Gastrocnemius medialis (tissue), 4 donors: ENCODE measurements around the gene CACTIN. TPM values are rescaled to one million over a fixed set of nuclear protein-coding genes. Genes with fewer than 3 reads are reported as not detected.

ENCODE experiments used
- ATAC-seq, 2 donors: fragments of 150-250 bp; one replicate each; pipeline ENCODE4 v1.9.1; 2016
- DNase-seq, 2 donors: peaks; one replicate each; pipeline ENCODE4 v3.0.0-alpha.2; 2019
- H3K27ac ChIP-seq, 4 donors: fragments of 200-600 bp; sonication (generic); 1 replicate in 1 of 4; 2 replicates in 3 of 4; pipeline ENCODE4 v1.5.1; 2016 to 2018; ENCODE audit warnings: mild to moderate bottlenecking in 2 of 4, moderate library complexity in 1 of 4
- H3K27me3 ChIP-seq, 3 donors: fragments of 200-600 bp; sonication (generic) in 2 of 3; 1 replicate in 1 of 3; 2 replicates in 2 of 3; pipeline versions ENCODE4 v1.5.1 to v1.6.0; 2016 to 2019; ENCODE audit warnings: mild to moderate bottlenecking in 1 of 3, moderate library complexity in 1 of 3
- H3K36me3 ChIP-seq, 2 donors: fragments of 200-600 bp; sonication (generic) in 1 of 2; one replicate each; pipeline ENCODE4 v1.5.1; 2017 to 2018
- H3K4me1 ChIP-seq, 2 donors: fragments of 200-600 bp; sonication (generic) in 1 of 2; one replicate each; pipeline ENCODE4 v1.5.1; 2016 to 2017; ENCODE audit warnings: mild to moderate bottlenecking in 2 of 2
- H3K4me3 ChIP-seq, 4 donors: fragments of 200-600 bp; sonication (generic) in 3 of 4; 1 replicate in 1 of 4; 2 replicates in 3 of 4; pipeline ENCODE4 v1.5.1; 2016 to 2019; ENCODE audit warnings: mild to moderate bottlenecking in 2 of 4
- H3K9me3 ChIP-seq, 3 donors: fragments of 200-600 bp; sonication (generic) in 2 of 3; 1 replicate in 1 of 3; 2 replicates in 2 of 3; pipeline ENCODE4 v1.5.1; 2016 to 2019
- CTCF ChIP-seq, 5 experiments: fragments of 450-650 bp in 3 of 5; fragments of 200-600 bp in 2 of 5; sonication (generic) in 2 of 5; IDR thresholded peaks in 4 of 5; conservative IDR thresholded peaks in 1 of 5; 1 replicate in 4 of 5; 2 replicates in 1 of 5; pipeline ENCODE4 v1.5.1; 2016 to 2019; ENCODE audit warnings: antibody characterized with exemption in 5 of 5, mild to moderate bottlenecking in 3 of 5, moderate library complexity in 3 of 5
- POLR2A ChIP-seq, 2 donors: fragments of 450-650 bp; IDR thresholded peaks; one replicate each; pipeline ENCODE4 v1.6.1; 2017; ENCODE audit warnings: antibody characterized with exemption in 2 of 2, mild to moderate bottlenecking in 2 of 2, moderate library complexity in 2 of 2
- in situ Hi-C, 4 donors: fragments of 200-750 bp; cut with MboI; loops; one replicate each; pipeline versions ENCODE4 v1.15.0 to v1.8.0; 2017; ENCODE audit warnings: low sequenced_read_pairs in 4 of 4
- intact Hi-C: fragments of 100-400 bp; cut with DNase I; formaldehyde crosslinking; loops from one replicate; pipeline ENCODE4 v1.15.1; 2023; ENCODE audit warnings: low total_unique reads
- total RNA-seq, 4 donors: library from RNA; depleted of rRNA; stranded (reverse); fragments of >200 nt; gene quantifications; one replicate each; pipeline versions ENCODE4 v1.1.0 to v1.2.3, GENCODE V29; 2016

Gene CACTIN
- total RNA-seq, 4 donors from 2014 or later, result 19.5 to 28.4 (median 27.4) TPM

GRCh38 chr19:3613818-3614661, 12.6 kb downstream of the CACTIN start:
- Histone ChIP-seq H3K9me3 (no peaks in the 10 kb centered on the region), H3K4me1 (peaks cover 2 to 6% of the 10 kb centered on the region in 2 donors), H3K4me3 (no peak overlapping the region), H3K27ac (no peak overlapping the region), H3K36me3 (peaks cover 3 to 40% of the 10 kb centered on the region in 2 donors), H3K27me3 (no peaks in the 10 kb centered on the region)
- in situ Hi-C loops (no loop called here), intact Hi-C loops (no loop called here)
- DNase-seq, result no peak
- TF ChIP-seq CTCF (IDR thresholded peaks at IDR 0.05 in 4 of 5, conservative IDR thresholded peaks at IDR 0.05 in 1 of 5) (no peak), POLR2A (IDR thresholded peaks at IDR 0.05) (no peak)
- ATAC-seq, result no peak

DNA sequence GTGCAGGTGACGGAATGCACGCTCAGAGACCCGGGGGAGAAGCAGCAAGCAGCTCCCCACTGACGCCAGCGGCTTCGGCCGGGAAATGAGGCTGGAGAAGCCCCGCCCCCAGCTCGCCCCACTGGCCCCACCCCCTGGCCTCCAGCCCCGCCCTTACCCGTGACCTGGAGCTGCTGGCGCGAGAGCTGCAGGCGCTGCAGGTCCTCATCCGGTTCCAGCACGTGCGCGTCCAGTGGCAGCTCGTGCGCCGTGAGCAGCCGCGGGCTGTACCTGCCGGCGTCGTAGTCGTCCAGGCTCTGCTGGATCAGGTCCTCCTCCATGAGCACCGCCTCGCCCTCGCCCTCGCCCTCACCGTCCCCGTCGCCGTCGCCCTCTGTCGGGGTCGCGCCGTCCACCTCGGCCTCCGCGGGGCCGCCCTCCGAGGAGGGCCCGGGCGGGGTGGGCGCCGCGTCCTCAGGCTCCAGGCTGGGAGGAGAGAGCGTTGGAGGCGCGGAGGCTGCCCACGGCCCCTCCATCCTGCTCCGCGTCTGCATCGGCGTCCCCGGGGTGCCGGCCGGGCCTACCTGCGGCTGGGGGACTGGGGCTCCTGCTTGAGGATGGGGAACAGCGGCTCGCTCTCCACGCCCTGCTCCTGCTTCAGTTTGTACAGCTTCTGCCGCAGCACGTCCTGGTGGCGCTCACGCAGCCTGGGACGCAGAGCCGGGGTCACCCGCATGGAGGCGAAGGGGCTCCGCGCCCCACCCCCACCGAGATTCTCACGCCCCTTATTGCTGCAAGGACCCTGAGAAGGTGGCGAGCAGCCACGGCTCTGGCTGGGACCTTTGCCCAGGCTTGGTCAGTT, 13.5 kb downstream of the CACTIN start:
- in situ Hi-C loops, result no loop called here
- intact Hi-C loops, result no loop called here
- ATAC-seq (no peak), DNase-seq (no peak)
- Histone ChIP-seq H3K36me3 (peaks cover 3 to 40% of the 10 kb centered on the region in 2 donors), H3K4me3 (no peak overlapping the region), H3K27me3 (no peaks in the 10 kb centered on the region), H3K27ac (no peak overlapping the region), H3K9me3 (no peaks in the 10 kb centered on the region), H3K4me1 (peaks cover 6 to 10% of the 10 kb centered on the region in 2 donors)
- no peak for TF ChIP-seq CTCF (IDR thresholded peaks at IDR 0.05 in 4 of 5, conservative IDR thresholded peaks at IDR 0.05 in 1 of 5)
- TF ChIP-seq POLR2A (IDR thresholded peaks at IDR 0.05), result no peak

- Histone ChIP-seq H3K4me3 (no peak overlapping the region), H3K4me1 (peaks cover 6 to 9% of the 10 kb centered on the region in 2 donors), H3K9me3 (no peaks in the 10 kb centered on the region), H3K27me3 (no peaks in the 10 kb centered on the region), H3K36me3 (peaks cover 3 to 38% of the 10 kb centered on the region in 2 donors), H3K27ac (no peak overlapping the region)
- ATAC-seq, result no peak
- intact Hi-C loops, result no loop called here
- in situ Hi-C loops, result no loop called here
- no peak for DNase-seq
- no peak for TF ChIP-seq CTCF (IDR thresholded peaks at IDR 0.05 in 4 of 5, conservative IDR thresholded peaks at IDR 0.05 in 1 of 5)
- TF ChIP-seq POLR2A (IDR thresholded peaks at IDR 0.05), result no peak
Measured at GRCh38 chr19:3612330-3612729, 14.3 kb downstream of the CACTIN start.

GRCh38 chr19:3611841-3612240, 14.7 kb downstream of the CACTIN start:
- Histone ChIP-seq H3K4me1 (peaks cover 6 to 13% of the 10 kb centered on the region in 2 donors), H3K9me3 (no peaks in the 10 kb centered on the region), H3K36me3 (peaks cover 3 to 33% of the 10 kb centered on the region in 2 donors), H3K27me3 (peaks cover 0 to 4% (median 2%) of the 10 kb centered on the region in 3 donors), H3K27ac (no peak overlapping the region), H3K4me3 (no peak overlapping the region)
- intact Hi-C loops, result no loop called here
- TF ChIP-seq POLR2A (IDR thresholded peaks at IDR 0.05) (no peak), CTCF (IDR thresholded peaks at IDR 0.05 in 4 of 5, conservative IDR thresholded peaks at IDR 0.05 in 1 of 5) (no peak)
- ATAC-seq (no peak), DNase-seq (no peak)
- in situ Hi-C loops, result no loop called here
